GM12878 (cell line): ENCODE measurements around the gene PCSK5.

Experiments
- CEBPB ChIP-seq, 2 experiments: fragments of 150-350 bp in 1 of 2; IDR thresholded peaks; 2 replicates each; pipeline ENCODE4 v1.6.1; 2012 to 2014; ENCODE audit warnings: low read depth in 2 of 2, low read length in 2 of 2, borderline replicate concordance in 1 of 2, inconsistent platforms in 1 of 2
- EP300 ChIP-seq, 2 experiments: fragments of 150-350 bp in 1 of 2; IDR thresholded peaks; 2 replicates each; pipeline ENCODE4 v1.6.1; 2011 to 2012; ENCODE audit warnings: low read depth in 2 of 2, low read length in 2 of 2, borderline replicate concordance in 1 of 2, improper control_type of control experiment in 1 of 2, inconsistent platforms in 1 of 2; ENCODE audit not compliant: control insufficient read depth in 1 of 2
- ESRRA ChIP-seq: IDR thresholded peaks from 2 replicates; pipeline ENCODE4 v1.6.1; 2012; ENCODE audit warnings: mild to moderate bottlenecking, low read length, improper control_type of control experiment
- FOXM1 ChIP-seq: IDR thresholded peaks from 2 replicates; pipeline ENCODE4 v1.6.1; 2012; ENCODE audit warnings: low read depth, mild to moderate bottlenecking, inconsistent platforms, low read length, moderate library complexity
- NRF1 ChIP-seq: conservative IDR thresholded peaks from 2 replicates; pipeline ENCODE4 v1.6.1; 2011; ENCODE audit warnings: mild to moderate bottlenecking, low read depth, low read length, improper control_type of control experiment
- POLR2A ChIP-seq: IDR thresholded peaks from 2 replicates; pipeline ENCODE4 v1.6.1; 2011; ENCODE audit warnings: low read depth, mild to moderate bottlenecking, low read length
- POLR2AphosphoS5 ChIP-seq: IDR thresholded peaks from 2 replicates; pipeline ENCODE4 v1.6.1; 2011; ENCODE audit warnings: mild to moderate bottlenecking, low read length, inconsistent platforms
- RAD21 ChIP-seq: IDR thresholded peaks from 2 replicates; pipeline ENCODE4 v1.6.1; 2011; ENCODE audit warnings: mild to moderate bottlenecking, low read depth, low read length, moderate library complexity; ENCODE audit not compliant: insufficient read depth
- TAF1 ChIP-seq: IDR thresholded peaks from 2 replicates; pipeline ENCODE4 v1.6.1; 2011; ENCODE audit warnings: mild to moderate bottlenecking, low read depth, low read length, borderline replicate concordance
- TF ChIP-seq, protein P1 (sequence below), 3 experiments: IDR thresholded peaks in 2 of 3; conservative IDR thresholded peaks in 1 of 3; 2 replicates each; pipeline ENCODE4 v1.5.1; 2011; ENCODE audit warnings: low read depth in 3 of 3, low read length in 3 of 3, mild to moderate bottlenecking in 3 of 3, control low read depth in 2 of 3, moderate library complexity in 2 of 3, inconsistent platforms in 1 of 3, mixed read lengths in 1 of 3; ENCODE audit not compliant: control insufficient read depth in 2 of 3, insufficient read depth in 1 of 3; ENCODE audit errors: extremely low read depth in 1 of 3
- TF ChIP-seq, protein P2 (sequence below): IDR thresholded peaks from 2 replicates; pipeline ENCODE4 v1.6.1; 2011; ENCODE audit warnings: low read depth, low read length, improper control_type of control experiment, borderline replicate concordance

DNA sequence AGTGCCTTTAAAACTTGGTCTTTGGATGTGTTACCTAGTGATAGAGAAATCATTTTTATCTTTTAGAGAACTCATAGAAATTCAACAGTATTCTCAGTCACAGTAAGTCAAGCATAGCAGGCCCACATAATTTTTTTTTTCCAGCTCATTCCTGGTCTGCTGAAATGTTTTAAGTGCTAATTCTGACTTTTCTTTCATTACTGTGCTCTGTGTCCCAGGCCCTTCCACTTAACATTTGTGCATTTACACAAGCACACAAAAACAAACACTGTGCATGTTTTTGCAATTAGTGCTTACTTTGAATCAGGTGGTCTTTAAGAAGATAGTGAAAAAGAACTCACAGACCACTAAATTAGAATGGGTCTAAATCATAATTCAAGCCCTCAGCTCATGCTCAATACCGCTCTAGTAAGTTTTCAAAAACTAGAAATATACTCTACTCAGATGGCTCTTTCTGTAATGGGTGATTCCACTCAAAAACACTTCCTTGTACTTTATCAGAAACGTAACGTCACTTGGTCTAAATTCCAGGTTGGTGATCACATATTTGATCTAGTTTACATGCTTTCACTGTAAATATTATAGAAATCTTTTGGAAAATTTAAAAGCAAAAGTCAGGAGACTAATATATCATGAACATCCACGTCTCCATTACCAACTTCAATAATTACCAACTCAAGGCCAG is 107.8 kb downstream of the PCSK5 start:
- TF ChIP-seq EP300 (IDR thresholded peaks at IDR 0.05; ENCODE audit: borderline replicate concordance in 1 of 2, control insufficient read depth in 1 of 2, low read depth in 2 of 2, low read length in 2 of 2): no peak
- TF ChIP-seq, protein P1, sequence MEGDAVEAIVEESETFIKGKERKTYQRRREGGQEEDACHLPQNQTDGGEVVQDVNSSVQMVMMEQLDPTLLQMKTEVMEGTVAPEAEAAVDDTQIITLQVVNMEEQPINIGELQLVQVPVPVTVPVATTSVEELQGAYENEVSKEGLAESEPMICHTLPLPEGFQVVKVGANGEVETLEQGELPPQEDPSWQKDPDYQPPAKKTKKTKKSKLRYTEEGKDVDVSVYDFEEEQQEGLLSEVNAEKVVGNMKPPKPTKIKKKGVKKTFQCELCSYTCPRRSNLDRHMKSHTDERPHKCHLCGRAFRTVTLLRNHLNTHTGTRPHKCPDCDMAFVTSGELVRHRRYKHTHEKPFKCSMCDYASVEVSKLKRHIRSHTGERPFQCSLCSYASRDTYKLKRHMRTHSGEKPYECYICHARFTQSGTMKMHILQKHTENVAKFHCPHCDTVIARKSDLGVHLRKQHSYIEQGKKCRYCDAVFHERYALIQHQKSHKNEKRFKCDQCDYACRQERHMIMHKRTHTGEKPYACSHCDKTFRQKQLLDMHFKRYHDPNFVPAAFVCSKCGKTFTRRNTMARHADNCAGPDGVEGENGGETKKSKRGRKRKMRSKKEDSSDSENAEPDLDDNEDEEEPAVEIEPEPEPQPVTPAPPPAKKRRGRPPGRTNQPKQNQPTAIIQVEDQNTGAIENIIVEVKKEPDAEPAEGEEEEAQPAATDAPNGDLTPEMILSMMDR (IDR thresholded peaks at IDR 0.05 in 2 of 3, conservative IDR thresholded peaks at IDR 0.05 in 1 of 3; ENCODE audit: control insufficient read depth in 2 of 3, extremely low read depth in 1 of 3, insufficient read depth in 1 of 3, low read depth in 3 of 3, low read length in 3 of 3): no peak
- no peak for TF ChIP-seq CEBPB (IDR thresholded peaks at IDR 0.05; ENCODE audit: borderline replicate concordance in 1 of 2, low read depth in 2 of 2, low read length in 2 of 2)
- no peak for TF ChIP-seq RAD21
- no peak for TF ChIP-seq NRF1
- no peak for TF ChIP-seq FOXM1
- TF ChIP-seq TAF1: no peak
- no peak for TF ChIP-seq POLR2AphosphoS5
- TF ChIP-seq, protein P2, sequence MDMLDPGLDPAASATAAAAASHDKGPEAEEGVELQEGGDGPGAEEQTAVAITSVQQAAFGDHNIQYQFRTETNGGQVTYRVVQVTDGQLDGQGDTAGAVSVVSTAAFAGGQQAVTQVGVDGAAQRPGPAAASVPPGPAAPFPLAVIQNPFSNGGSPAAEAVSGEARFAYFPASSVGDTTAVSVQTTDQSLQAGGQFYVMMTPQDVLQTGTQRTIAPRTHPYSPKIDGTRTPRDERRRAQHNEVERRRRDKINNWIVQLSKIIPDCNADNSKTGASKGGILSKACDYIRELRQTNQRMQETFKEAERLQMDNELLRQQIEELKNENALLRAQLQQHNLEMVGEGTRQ: no peak
- no peak for TF ChIP-seq POLR2A
- no peak for TF ChIP-seq ESRRA
